ENCODE data around the gene JARID2. TPM values are rescaled to one million over a fixed set of nuclear protein-coding genes. Genes with fewer than 3 reads are reported as not detected.

Gene JARID2
- total and polyA plus RNA-seq, 4 donors, result 1.4 to 12.3 (median 3.4) TPM

DNA sequence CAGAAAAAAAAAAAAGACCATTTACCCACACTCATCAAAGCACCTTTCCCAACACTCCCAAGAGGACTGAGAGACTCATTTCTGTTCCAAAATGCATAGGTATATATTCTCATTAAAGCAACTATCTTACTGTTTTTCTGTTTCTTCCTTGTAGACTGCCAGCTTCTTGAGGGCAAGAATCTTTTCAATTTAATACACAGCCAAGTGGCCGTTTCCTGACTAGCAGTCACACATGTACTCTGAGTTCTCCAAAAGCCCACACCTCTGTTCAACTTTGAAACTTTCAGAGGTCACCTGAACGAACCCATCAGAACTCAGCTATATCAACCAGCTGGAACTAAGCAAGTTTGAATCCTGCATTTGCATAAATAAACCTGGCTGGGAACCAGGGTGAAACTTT lies 324.3 kb downstream of the JARID2 start (continued):
- no peak for TF ChIP-seq ZBTB33 (IDR thresholded peaks at IDR 0.05)
- TF ChIP-seq RXRA (IDR thresholded peaks at IDR 0.05), result no peak

Small RNAs within 50 kb of the gene (small RNA-seq; reads per million reads assigned to genes)
- gene RF00001, result not detected
- not detected for gene RNU6-522P
- gene RNU6-645P, result not detected

Measured in liver (tissue), 6 donors.